ENCODE results near the gene SNAPC4.

GRCh38 chr9:136375096-136375495, 24.9 kb downstream of the SNAPC4 start:
- TF ChIP-seq CTCF (IDR thresholded peaks at IDR 0.05; ENCODE audit: low read depth, low read length) (no peak), POLR2A (IDR thresholded peaks at IDR 0.05; ENCODE audit: extremely low read depth, insufficient read length) (no peak)
